Gastrocnemius medialis (tissue), 4 donors: Measurements from ENCODE around the gene APBA3. TPM values are rescaled to one million over a fixed set of nuclear protein-coding genes. Genes with fewer than 3 reads are reported as not detected.

ENCODE experiments used
- ATAC-seq, 2 donors: fragments of 150-250 bp; one replicate each; pipeline ENCODE4 v1.9.1; 2016
- DNase-seq, 2 donors: peaks; one replicate each; pipeline ENCODE4 v3.0.0-alpha.2; 2019
- H3K27ac ChIP-seq, 4 donors: fragments of 200-600 bp; sonication (generic); 1 replicate in 1 of 4; 2 replicates in 3 of 4; pipeline ENCODE4 v1.5.1; 2016 to 2018; ENCODE audit warnings: mild to moderate bottlenecking in 2 of 4, moderate library complexity in 1 of 4
- H3K27me3 ChIP-seq, 3 donors: fragments of 200-600 bp; sonication (generic) in 2 of 3; 1 replicate in 1 of 3; 2 replicates in 2 of 3; pipeline versions ENCODE4 v1.5.1 to v1.6.0; 2016 to 2019; ENCODE audit warnings: mild to moderate bottlenecking in 1 of 3, moderate library complexity in 1 of 3
- H3K36me3 ChIP-seq, 2 donors: fragments of 200-600 bp; sonication (generic) in 1 of 2; one replicate each; pipeline ENCODE4 v1.5.1; 2017 to 2018
- H3K4me1 ChIP-seq, 2 donors: fragments of 200-600 bp; sonication (generic) in 1 of 2; one replicate each; pipeline ENCODE4 v1.5.1; 2016 to 2017; ENCODE audit warnings: mild to moderate bottlenecking in 2 of 2
- H3K4me3 ChIP-seq, 4 donors: fragments of 200-600 bp; sonication (generic) in 3 of 4; 1 replicate in 1 of 4; 2 replicates in 3 of 4; pipeline ENCODE4 v1.5.1; 2016 to 2019; ENCODE audit warnings: mild to moderate bottlenecking in 2 of 4
- H3K9me3 ChIP-seq, 3 donors: fragments of 200-600 bp; sonication (generic) in 2 of 3; 1 replicate in 1 of 3; 2 replicates in 2 of 3; pipeline ENCODE4 v1.5.1; 2016 to 2019
- POLR2A ChIP-seq, 2 donors: fragments of 450-650 bp; IDR thresholded peaks; one replicate each; pipeline ENCODE4 v1.6.1; 2017; ENCODE audit warnings: antibody characterized with exemption in 2 of 2, mild to moderate bottlenecking in 2 of 2, moderate library complexity in 2 of 2
- in situ Hi-C, 4 donors: fragments of 200-750 bp; cut with MboI; loops; one replicate each; pipeline versions ENCODE4 v1.15.0 to v1.8.0; 2017; ENCODE audit warnings: low sequenced_read_pairs in 4 of 4
- intact Hi-C: fragments of 100-400 bp; cut with DNase I; formaldehyde crosslinking; loops from one replicate; pipeline ENCODE4 v1.15.1; 2023; ENCODE audit warnings: low total_unique reads
- total RNA-seq, 4 donors: library from RNA; depleted of rRNA; stranded (reverse); fragments of >200 nt; gene quantifications; one replicate each; pipeline versions ENCODE4 v1.1.0 to v1.2.3, GENCODE V29; 2016
- TF ChIP-seq, protein P1 (sequence below), 5 experiments: fragments of 450-650 bp in 3 of 5; fragments of 200-600 bp in 2 of 5; sonication (generic) in 2 of 5; IDR thresholded peaks in 4 of 5; conservative IDR thresholded peaks in 1 of 5; 1 replicate in 4 of 5; 2 replicates in 1 of 5; pipeline ENCODE4 v1.5.1; 2016 to 2019; ENCODE audit warnings: antibody characterized with exemption in 5 of 5, mild to moderate bottlenecking in 3 of 5, moderate library complexity in 3 of 5

APBA3 gene
- total RNA-seq, 4 donors from 2014 or later, result 14.0 to 29.6 (median 27.4) TPM

DNA sequence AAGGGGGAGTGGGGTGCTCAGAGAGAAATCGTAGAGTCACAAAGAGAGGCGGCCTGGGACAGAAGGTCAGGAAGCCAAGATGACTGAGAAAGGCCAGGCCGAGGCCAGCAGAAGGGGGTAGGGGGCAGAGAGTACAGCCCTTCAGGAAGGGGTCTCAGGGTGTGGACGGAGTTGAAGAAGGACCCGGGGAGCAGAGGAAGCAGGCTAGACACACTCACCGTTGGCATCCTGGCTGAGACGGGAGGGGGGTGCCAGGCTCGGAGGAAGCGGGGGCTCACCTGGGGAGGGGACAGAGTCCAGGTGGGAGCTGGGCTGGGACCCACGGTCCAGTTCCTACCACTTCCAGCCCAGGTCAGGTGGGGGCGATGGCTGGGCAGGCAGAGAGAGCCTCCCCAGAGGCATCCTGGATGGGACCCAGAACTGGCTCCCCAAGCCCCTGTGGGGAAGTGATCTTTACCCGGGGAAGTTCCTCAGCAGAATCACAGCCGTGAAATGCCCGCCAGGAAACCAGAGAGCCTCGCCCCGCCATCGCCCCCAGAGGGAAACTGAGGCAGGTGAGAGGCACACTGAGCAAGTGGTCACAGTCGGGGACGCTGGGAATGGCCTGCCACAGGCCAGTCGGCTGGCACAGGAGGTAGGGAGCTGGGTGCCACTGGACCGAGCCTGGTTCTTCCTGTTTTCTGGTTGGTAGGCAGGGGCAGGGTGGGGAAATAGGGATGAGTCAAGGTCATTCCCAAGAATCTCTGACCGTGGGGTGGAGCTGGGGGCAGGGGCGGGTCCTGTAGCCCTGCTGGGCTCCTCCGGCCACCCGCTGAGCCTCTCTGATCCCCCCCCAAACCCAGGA, 23.3 kb upstream of the APBA3 start:
- no peak for ATAC-seq
- H3K27me3 ChIP-seq, result peaks cover 29 to 46% (median 42%) of the 10 kb centered on the region in 3 donors
- no peaks in the 10 kb centered on the region for H3K36me3 ChIP-seq
- peaks cover 0 to 19% (median 3%) of the 10 kb centered on the region in 3 donors for H3K9me3 ChIP-seq
- no peak for DNase-seq
- H3K4me1 ChIP-seq, result no peaks in the 10 kb centered on the region
- H3K4me3 ChIP-seq, result no peak overlapping the region
- TF ChIP-seq, protein P1, sequence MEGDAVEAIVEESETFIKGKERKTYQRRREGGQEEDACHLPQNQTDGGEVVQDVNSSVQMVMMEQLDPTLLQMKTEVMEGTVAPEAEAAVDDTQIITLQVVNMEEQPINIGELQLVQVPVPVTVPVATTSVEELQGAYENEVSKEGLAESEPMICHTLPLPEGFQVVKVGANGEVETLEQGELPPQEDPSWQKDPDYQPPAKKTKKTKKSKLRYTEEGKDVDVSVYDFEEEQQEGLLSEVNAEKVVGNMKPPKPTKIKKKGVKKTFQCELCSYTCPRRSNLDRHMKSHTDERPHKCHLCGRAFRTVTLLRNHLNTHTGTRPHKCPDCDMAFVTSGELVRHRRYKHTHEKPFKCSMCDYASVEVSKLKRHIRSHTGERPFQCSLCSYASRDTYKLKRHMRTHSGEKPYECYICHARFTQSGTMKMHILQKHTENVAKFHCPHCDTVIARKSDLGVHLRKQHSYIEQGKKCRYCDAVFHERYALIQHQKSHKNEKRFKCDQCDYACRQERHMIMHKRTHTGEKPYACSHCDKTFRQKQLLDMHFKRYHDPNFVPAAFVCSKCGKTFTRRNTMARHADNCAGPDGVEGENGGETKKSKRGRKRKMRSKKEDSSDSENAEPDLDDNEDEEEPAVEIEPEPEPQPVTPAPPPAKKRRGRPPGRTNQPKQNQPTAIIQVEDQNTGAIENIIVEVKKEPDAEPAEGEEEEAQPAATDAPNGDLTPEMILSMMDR (IDR thresholded peaks at IDR 0.05 in 4 of 5, conservative IDR thresholded peaks at IDR 0.05 in 1 of 5), result no peak
- in situ Hi-C loops (no loop called here), intact Hi-C loops (no loop called here)
- H3K27ac ChIP-seq, result no peak overlapping the region

- intact Hi-C loops, result no loop called here
- H3K27me3 ChIP-seq, result peaks cover 29 to 46% (median 42%) of the 10 kb centered on the region in 3 donors
- peaks cover 0 to 19% (median 3%) of the 10 kb centered on the region in 3 donors for H3K9me3 ChIP-seq
- no peak for TF ChIP-seq POLR2A (IDR thresholded peaks at IDR 0.05)
- TF ChIP-seq, protein P1 (IDR thresholded peaks at IDR 0.05 in 4 of 5, conservative IDR thresholded peaks at IDR 0.05 in 1 of 5), result peak in 2 of 5 experiments; percentile 12
- H3K4me1 ChIP-seq, result no peaks in the 10 kb centered on the region
- H3K4me3 ChIP-seq, result no peak overlapping the region
- no peaks in the 10 kb centered on the region for H3K36me3 ChIP-seq
- ATAC-seq (no peak), DNase-seq (no peak)
- in situ Hi-C loops, result no loop called here
- H3K27ac ChIP-seq, result no peak overlapping the region
These were observed 22.4 kb upstream of the APBA3 start for GRCh38 chr19:3783660-3784584.

DNA sequence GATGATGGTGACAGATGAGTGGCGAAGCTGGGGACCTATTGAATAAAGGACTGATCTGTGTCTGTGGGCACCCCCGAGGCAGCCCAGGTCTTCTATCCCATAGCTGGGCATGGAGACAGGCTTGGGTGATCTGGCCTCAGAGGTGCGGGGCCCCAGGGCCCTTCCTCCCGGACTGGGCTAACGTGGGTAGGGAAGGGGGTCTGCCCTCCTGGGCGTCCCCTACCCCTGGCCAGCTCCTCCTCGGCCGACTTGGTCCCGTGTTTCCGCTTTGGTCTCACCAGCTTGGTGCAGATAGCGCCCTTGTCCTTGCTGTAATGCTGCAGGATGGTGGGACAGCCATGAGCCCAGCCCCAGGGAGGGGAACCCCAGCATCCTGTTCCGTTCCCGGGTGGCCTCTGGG, 21.4 kb upstream of the APBA3 start:
- H3K36me3 ChIP-seq, result no peaks in the 10 kb centered on the region
- TF ChIP-seq POLR2A (IDR thresholded peaks at IDR 0.05), result no peak
- TF ChIP-seq, protein P1 (IDR thresholded peaks at IDR 0.05 in 4 of 5, conservative IDR thresholded peaks at IDR 0.05 in 1 of 5), result no peak
- intact Hi-C loops, result no loop called here
- H3K27ac ChIP-seq, result no peak overlapping the region
- DNase-seq (no peak), ATAC-seq (no peak)
- no peaks in the 10 kb centered on the region for H3K4me1 ChIP-seq
- in situ Hi-C loops, result no loop called here
- peaks cover 0 to 19% (median 3%) of the 10 kb centered on the region in 3 donors for H3K9me3 ChIP-seq
- H3K4me3 ChIP-seq, result no peak overlapping the region
- H3K27me3 ChIP-seq, result peaks cover 31 to 46% (median 42%) of the 10 kb centered on the region in 3 donors

DNA sequence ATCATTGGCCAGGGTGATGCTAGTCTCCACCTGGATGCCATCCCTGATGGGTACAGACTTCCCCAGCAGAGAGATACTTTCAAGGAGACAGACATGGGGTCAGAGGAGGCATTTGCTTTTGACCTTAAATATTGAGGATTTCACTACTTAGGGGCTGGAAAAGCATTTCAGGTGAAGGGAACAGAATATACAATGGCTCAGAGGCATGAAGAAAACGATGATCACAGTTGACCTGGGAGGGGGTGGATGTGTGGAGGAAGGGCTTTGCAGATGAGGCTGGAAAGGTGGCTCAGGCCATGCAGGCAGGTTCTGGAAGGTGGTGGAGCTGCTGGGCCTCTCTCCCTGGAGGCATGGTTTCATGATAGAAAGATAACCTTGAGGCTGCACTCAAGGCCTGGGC, 20.8 kb upstream of the APBA3 start:
- in situ Hi-C loops, result no loop called here
- TF ChIP-seq, protein P1 (IDR thresholded peaks at IDR 0.05 in 4 of 5, conservative IDR thresholded peaks at IDR 0.05 in 1 of 5), result no peak
- TF ChIP-seq POLR2A (IDR thresholded peaks at IDR 0.05), result no peak
- peaks cover 29 to 43% (median 37%) of the 10 kb centered on the region in 3 donors for H3K27me3 ChIP-seq

More for the DNA sequence above, 20.8 kb upstream of the APBA3 start:
- no peak for DNase-seq
- peaks cover 0 to 19% (median 3%) of the 10 kb centered on the region in 3 donors for H3K9me3 ChIP-seq
- no peak overlapping the region for H3K4me3 ChIP-seq
- no peak for ATAC-seq
- H3K27ac ChIP-seq, result no peak overlapping the region
- intact Hi-C loops, result no loop called here
- H3K36me3 ChIP-seq, result no peaks in the 10 kb centered on the region
- H3K4me1 ChIP-seq, result no peaks in the 10 kb centered on the region
